Stimulated activated naive B cell treated with anti-CD40 and anti-IgM and Interleukin-4, amounts not matched to agents 10 μg/mL and 1 μg/mL and 100 μg/mL, for 72 hours (primary cell): ENCODE measurements around the gene OR52I1.

Source experiments
- ATAC-seq, 2 donors: fragments of 150-1000 bp; cut with Tn5 transposase; replicated peaks; 2 replicates each; pipeline ENCODE4 v1.10.0; 2021; ENCODE audit warnings: moderate library complexity in 1 of 2
- DNase-seq: peaks from one replicate; pipeline ENCODE4 v3.0.0; 2021
- H3K27ac Mint-ChIP-seq: one replicate; pipeline ENCODE4 v1.8.0; 2022; ENCODE audit warnings: mild to moderate bottlenecking, mixed read lengths
- H3K27me3 Mint-ChIP-seq, 2 donors: one replicate each; pipeline ENCODE4 v1.8.0; 2022; ENCODE audit warnings: mixed read lengths in 2 of 2
- H3K36me3 Mint-ChIP-seq, 2 donors: one replicate each; pipeline ENCODE4 v1.8.0; 2022; ENCODE audit warnings: mixed read lengths in 2 of 2, mild to moderate bottlenecking in 1 of 2
- H3K4me1 Mint-ChIP-seq, 2 donors: one replicate each; pipeline ENCODE4 v1.8.0; 2022; ENCODE audit warnings: mixed read lengths in 2 of 2, mild to moderate bottlenecking in 1 of 2
- H3K4me3 Mint-ChIP-seq, 2 donors: one replicate each; pipeline ENCODE4 v1.8.0; 2022; ENCODE audit warnings: mild to moderate bottlenecking in 2 of 2, mixed read lengths in 2 of 2, moderate library complexity in 1 of 2
- H3K9me3 Mint-ChIP-seq, 2 donors: one replicate each; pipeline ENCODE4 v1.8.0; 2022; ENCODE audit warnings: mixed read lengths in 2 of 2, mild to moderate bottlenecking in 1 of 2

Gene OR52I1

GRCh38 chr11:4637662-4638047 is 43.8 kb downstream of the OR52I1 start:
- Mint-ChIP-seq H3K27me3 (peaks cover 0 to 10% of the 10 kb centered on the region in 2 donors), H3K9me3 (no peaks in the 10 kb centered on the region), H3K4me1 (no peaks in the 10 kb centered on the region), H3K4me3 (no peak overlapping the region), H3K27ac (no peak overlapping the region), H3K36me3 (no peaks in the 10 kb centered on the region)
- DNase-seq: no peak
- ATAC-seq: no peak

GRCh38 chr11:4639931-4640330 is 46.1 kb downstream of the OR52I1 start:
- no peak overlapping the region for H3K27ac Mint-ChIP-seq
- DNase-seq (no peak), ATAC-seq (no peak)
- H3K9me3 Mint-ChIP-seq: no peaks in the 10 kb centered on the region
- no peak overlapping the region for H3K4me3 Mint-ChIP-seq
- H3K27me3 Mint-ChIP-seq: peaks cover 3 to 21% of the 10 kb centered on the region in 2 donors
- H3K36me3 Mint-ChIP-seq: no peaks in the 10 kb centered on the region
- peaks cover 0 to 1% of the 10 kb centered on the region in 2 donors for H3K4me1 Mint-ChIP-seq

- H3K27ac Mint-ChIP-seq: no peak overlapping the region
- peaks cover 0 to 1% of the 10 kb centered on the region in 2 donors for H3K4me1 Mint-ChIP-seq
- H3K27me3 Mint-ChIP-seq: peaks cover 8 to 24% of the 10 kb centered on the region in 2 donors
- no peak overlapping the region for H3K4me3 Mint-ChIP-seq
- no peak for DNase-seq
- H3K36me3 Mint-ChIP-seq: no peaks in the 10 kb centered on the region
- H3K9me3 Mint-ChIP-seq: no peaks in the 10 kb centered on the region
- no peak for ATAC-seq
Measured at GRCh38 chr11:4641501-4641900, 47.7 kb downstream of the OR52I1 start.

- H3K4me1 Mint-ChIP-seq: peaks cover 0 to 1% of the 10 kb centered on the region in 2 donors
- H3K27ac Mint-ChIP-seq: no peak overlapping the region
- no peak for ATAC-seq
- no peaks in the 10 kb centered on the region for H3K36me3 Mint-ChIP-seq
- H3K4me3 Mint-ChIP-seq: no peak overlapping the region
- no peaks in the 10 kb centered on the region for H3K9me3 Mint-ChIP-seq
- H3K27me3 Mint-ChIP-seq: peaks cover 8 to 24% of the 10 kb centered on the region in 2 donors
- no peak for DNase-seq
Measured at GRCh38 chr11:4642043-4642442, 48.2 kb downstream of the OR52I1 start.

GRCh38 chr11:4643076-4643475 is 49.2 kb downstream of the OR52I1 start:
- Mint-ChIP-seq H3K9me3 (no peaks in the 10 kb centered on the region), H3K4me1 (peaks cover 0 to 1% of the 10 kb centered on the region in 2 donors), H3K27me3 (peaks cover 8 to 24% of the 10 kb centered on the region in 2 donors), H3K27ac (no peak overlapping the region), H3K36me3 (no peaks in the 10 kb centered on the region), H3K4me3 (no peak overlapping the region)
- ATAC-seq (no peak), DNase-seq (no peak)

- Mint-ChIP-seq H3K4me1 (peaks cover 0 to 1% of the 10 kb centered on the region in 2 donors), H3K9me3 (no peaks in the 10 kb centered on the region), H3K36me3 (no peaks in the 10 kb centered on the region), H3K27ac (no peak within 1 kb of the TSS), H3K4me3 (no peak within 1 kb of the TSS), H3K27me3 (peaks cover 8 to 24% of the 10 kb centered on the region in 2 donors)
- ATAC-seq: no peak
- no peak for DNase-seq
Measured at GRCh38 chr11:4643682-4644081, 49.8 kb downstream of the OR52I1 start, which contains the start of gene OR51E1. TSS of gene OR51E1 (plus strand) at chr11:4643982. CDS start at chr11:4652527, 8,545 bp downstream.

- no peak overlapping the region for H3K4me3 Mint-ChIP-seq
- H3K27ac Mint-ChIP-seq: no peak overlapping the region
- H3K36me3 Mint-ChIP-seq: no peaks in the 10 kb centered on the region
- H3K9me3 Mint-ChIP-seq: no peaks in the 10 kb centered on the region
- H3K27me3 Mint-ChIP-seq: peaks cover 8 to 24% of the 10 kb centered on the region in 2 donors
- peaks cover 0 to 1% of the 10 kb centered on the region in 2 donors for H3K4me1 Mint-ChIP-seq
- DNase-seq (no peak), ATAC-seq (no peak)
Measured at GRCh38 chr11:4644233-4644632, 50.4 kb downstream of the OR52I1 start.
